HG03520 (cell line): Measurements from ENCODE around the gene SPATA18.
A peak's percentile ranks its signal among the peaks of the same experiment; 100 is the strongest.

Experiments
- ATAC-seq: cut with Tn5 transposase; IDR thresholded peaks from one replicate; pipeline ENCODE4 v1.9.1; 2021; ENCODE audit warnings: mild to moderate bottlenecking, moderate library complexity; ENCODE audit not compliant: unreplicated experiment

Gene SPATA18, protein sequence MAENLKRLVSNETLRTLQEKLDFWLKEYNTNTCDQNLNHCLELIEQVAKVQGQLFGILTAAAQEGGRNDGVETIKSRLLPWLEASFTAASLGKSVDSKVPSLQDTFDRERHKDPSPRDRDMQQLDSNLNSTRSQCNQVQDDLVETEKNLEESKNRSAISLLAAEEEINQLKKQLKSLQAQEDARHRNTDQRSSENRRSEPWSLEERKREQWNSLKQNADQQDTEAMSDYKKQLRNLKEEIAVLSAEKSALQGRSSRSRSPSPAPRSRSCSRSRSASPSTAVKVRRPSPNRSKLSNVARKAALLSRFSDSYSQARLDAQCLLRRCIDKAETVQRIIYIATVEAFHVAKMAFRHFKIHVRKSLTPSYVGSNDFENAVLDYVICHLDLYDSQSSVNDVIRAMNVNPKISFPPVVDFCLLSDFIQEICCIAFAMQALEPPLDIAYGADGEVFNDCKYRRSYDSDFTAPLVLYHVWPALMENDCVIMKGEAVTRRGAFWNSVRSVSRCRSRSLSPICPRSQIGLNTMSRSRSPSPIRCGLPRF

DNA sequence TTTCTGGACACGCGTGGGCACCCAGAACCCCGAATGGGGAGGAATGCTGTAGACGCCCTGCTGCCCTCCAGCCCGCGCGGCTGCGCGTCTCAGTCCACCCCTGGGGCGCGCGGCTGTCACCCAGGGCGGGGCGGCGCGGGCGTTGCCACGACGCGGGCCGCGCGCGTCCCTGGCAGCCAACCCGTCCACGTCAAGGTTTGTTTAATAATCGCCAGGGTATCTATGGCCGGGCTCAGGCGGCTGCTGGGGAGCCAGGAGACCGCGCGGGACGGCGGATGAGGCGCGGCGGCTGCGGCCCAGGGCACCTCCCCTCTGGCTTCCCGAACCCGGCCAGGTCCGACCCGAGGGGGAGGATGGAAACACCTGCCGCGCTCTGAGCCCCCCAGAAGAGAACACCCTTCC, at the start of gene SPATA18:
Gene SPATA18 (plus strand): TSS at position 92 of the 402 bp plus-strand sequence. CDS start 401 bp downstream, outside the sequence.
- peak; percentile 33 for ATAC-seq

DNA sequence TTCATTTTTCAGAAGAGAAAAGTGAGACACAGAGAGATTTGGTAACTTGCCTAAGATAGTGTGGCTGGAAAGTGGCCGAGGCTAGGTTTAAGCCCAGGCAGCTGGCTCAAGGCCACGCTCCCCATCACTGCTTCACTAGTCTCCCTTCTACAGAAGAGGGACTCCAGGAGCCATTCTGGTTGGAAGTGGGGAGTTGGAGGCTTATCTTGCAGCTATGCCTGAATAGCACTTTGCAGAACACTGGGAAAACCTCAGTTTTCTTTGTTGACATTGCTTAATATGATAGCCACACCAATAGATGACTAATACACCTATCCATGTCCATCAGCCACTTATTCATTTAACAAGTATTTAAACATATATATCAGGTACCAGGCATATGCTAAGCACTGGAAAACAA, 49.5 kb upstream of the SPATA18 start:
- no peak for ATAC-seq

DNA sequence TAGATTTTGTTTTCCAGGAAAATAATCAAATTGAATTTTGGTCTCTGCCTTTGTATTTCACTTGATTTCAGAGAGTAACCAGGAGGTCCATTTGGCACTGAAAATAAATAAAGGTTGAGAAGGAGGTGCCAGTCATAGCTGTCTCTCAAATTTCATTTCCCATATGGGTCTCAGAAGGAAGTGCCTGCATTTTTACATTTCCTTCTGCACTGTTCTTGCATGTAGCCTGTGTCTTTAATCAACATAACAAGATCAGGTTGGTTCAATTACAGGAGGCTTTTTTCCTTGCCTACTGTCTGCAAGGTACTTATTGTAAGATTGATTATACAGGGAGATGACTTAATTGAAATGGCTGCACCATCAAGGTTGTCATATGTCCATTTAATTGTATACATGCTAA, 46.7 kb upstream of the SPATA18 start:
- no peak for ATAC-seq

DNA sequence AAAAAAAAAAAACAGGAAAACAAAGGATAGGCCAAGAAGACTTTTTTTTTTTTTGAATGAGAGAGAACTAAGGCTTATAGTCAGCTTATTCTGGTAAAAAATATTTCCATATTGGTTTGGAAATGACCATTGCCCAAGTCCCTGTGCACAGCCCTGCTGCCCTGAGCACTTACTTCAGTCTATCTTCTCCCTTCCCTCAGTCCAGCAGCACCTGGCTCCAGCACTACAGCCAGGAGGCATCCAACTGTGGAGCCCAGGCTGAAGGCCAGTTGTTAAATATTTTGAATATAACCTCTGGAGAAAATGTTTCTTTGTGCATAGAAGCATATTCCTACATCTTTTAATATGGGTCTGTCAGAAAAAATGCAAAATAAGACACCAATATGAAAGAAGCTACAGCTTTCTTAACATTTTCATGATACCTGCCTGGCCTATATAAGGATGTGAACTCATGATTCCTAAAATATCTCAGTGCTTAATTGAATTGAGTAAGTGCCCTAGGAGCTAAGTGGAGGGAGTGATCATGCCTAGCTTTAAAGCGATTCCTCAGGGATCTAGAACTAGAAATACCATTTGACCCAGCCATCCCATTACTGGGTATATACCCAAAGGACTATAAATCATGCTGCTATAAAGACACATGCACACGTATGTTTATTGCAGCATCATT, 45.4 kb upstream of the SPATA18 start:
- ATAC-seq, result no peak

DNA sequence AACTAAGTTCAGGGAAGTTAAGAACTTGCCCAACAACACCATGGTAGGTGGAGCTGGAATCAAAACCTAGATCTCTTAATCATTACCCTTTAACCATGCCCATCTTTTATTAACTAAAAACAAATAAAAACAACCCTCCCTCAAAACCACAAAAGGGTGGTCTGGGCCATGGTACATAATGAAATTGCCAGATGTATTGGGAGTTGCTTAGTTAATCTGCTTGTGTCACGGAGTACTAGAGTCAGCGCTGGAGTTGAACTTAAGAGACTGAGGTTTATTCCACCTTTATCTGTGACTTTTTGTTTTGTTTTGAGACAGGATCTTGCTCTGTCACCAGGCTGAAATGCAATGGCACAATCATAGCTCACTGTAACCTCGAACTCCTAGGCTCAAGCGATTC, 44.2 kb upstream of the SPATA18 start:
- ATAC-seq, result no peak

DNA sequence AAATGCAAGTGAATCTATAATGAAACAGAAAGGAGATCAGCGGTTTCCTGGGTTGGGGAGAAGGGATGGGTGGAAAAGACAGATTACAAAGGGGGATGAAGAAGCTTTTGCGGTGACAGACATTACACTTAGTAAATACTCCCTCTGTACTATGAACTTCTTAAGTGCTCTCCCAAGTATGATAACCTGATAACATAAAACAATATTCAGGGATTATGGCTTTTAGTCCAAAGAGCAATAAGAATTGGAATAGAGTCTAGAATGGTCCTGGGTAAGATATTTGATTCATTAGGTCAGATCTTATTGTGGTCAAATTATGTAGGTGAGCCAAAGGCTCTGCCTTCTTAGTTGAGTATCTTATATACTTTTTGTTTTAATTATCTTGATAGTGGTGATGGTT, 40.1 kb upstream of the SPATA18 start:
- no peak for ATAC-seq

DNA sequence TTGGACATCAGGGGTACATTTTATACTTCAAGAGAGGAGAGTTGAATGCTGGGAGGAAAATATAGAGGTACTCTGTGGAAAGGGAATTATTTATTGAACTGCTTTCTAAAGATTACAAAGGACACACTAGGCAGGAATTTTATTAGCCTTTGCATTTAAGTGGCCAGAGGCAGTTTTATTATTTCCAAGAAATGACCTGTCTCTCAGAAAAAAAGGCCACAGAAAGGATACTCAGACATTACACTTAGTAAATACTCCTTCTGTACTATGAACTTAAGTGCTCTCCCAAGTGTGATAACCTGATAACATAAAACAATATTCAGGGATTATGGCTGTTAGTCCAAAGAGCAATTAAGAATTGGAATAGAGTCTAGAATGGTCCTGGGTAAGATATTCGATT, 38.5 kb upstream of the SPATA18 start:
- ATAC-seq, result no peak

DNA sequence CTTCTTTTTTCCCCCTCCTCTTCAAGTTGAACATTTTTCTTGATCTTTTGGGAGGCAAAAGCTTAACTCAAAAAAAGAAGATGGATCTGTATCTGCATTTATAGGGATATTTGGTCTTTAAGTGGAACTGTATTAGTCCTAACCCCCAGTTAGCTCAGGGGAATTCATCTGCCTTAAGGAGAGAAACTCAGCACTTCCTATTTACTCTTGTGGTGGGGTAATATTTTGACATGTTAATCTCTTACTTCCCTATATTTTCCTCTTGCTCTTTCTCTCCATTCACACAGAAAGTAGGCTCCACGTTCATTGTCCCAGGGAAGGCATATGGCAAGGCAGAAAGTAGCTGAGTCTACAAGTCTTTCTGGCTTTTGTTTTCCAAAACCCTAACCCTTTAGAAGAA, 36.2 kb upstream of the SPATA18 start:
- ATAC-seq, result no peak

DNA sequence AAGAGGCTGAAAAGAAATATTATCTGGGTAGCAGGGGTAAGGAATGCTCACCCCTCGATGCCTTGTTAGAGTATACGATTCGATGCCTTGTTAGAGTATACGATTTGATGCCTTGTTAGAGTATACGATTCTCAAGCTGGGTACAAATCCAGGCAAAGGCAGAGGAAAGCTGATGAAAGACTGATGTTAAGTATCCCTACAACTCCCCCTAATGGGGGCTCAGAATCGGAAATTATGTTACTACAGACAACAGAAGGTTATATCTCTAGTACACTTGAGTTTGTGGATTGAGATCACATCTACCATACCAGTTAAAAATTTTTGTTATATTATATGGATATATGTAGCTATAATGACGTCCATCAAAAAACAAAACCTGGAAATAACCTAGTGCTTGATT, 35.7 kb upstream of the SPATA18 start:
- ATAC-seq, result no peak

DNA sequence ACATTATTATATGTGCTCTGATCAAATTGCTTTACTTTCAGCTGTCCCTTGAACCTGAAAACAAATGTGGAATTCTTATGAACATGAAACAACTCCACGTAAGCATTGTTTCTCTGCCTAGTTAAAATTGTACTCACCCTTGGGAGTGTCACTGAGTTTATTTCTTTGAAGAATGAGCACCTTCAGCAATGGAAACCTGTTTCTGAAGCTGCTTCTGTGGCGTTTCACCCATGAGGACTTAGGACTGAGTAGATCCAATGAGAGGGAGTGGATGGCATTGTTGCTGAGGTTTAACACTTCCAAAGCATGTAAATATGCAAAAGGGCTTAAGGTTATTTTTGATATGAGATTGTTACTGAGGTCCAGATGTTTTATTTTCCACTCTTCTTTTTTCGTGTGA, 34.1 kb upstream of the SPATA18 start:
- ATAC-seq, result no peak

DNA sequence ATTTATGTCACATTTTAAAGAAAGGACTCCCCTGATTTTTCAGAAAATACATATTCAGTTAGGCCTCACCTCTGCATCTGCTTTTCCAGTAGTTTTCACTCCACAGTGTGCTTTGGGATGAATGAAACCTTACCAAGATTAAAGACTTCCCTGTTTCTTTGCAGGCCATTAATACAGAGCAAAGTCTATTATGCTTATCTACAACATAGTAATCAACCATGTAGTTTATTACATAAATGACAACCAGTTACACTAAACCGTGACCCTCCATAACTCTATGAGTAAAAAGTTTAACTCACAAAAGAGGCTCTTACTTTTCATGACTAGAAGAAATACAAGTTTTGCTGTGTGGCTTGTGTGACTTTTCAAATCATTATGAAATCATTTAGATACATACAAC, 33.3 kb upstream of the SPATA18 start:
- no peak for ATAC-seq

DNA sequence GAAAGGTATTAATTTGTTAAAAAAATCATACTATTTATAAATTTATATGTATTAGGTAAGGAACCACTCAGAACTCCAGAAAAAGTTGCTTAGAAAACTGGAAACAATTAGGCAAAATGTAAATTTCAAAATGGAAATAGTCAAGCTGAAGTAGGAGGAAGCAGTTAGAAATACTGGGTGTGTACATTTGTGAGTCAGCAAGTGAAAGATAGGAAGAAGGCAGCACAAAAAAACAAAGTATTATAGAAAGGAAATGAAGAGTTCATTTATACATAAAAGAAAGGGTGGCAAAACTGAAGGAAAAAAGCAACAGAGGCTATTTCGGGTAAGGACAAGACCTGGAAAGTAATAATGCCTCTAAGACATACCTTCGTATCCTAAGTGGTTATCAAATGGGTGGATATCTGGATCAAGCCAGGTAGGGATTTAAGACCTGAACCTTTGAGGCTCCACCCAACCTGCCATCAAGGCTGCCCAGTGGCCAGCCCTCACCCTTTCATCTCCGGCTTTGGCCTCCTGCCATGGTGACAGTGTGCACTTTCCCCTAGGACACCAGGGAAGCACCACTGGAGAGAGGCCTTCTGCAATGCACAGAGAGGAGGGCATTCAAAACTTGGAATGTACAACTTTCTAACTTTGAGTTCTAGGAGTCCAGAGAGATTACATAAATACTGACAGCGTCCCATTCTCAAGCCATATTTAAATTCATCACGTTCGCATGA, 31.0 kb upstream of the SPATA18 start, which contains the start of gene LRRC66:
Gene LRRC66 (minus strand): TSS at position 428 of the 722 bp plus-strand sequence. CDS start 2,750 bp downstream, outside the sequence.
- no peak for ATAC-seq

DNA sequence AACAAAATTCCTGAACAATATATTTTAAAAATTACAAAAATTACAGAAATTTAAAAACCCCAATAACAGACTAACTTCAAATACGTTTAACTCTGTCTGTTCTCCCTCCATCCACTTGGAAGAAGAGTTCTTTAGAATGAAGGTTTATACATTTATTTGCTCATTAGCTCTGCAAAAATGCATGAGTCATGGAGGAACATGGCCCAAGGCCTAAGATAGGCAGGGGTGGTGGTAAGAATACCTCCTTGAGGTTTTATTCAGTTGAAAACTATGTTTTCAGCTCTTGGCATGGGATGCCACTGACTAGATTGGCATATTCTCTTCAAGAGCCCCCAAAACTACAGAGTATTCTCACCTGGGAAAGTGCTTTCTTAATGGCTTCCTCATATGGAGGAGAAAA, 22.1 kb upstream of the SPATA18 start:
- ATAC-seq, result no peak

DNA sequence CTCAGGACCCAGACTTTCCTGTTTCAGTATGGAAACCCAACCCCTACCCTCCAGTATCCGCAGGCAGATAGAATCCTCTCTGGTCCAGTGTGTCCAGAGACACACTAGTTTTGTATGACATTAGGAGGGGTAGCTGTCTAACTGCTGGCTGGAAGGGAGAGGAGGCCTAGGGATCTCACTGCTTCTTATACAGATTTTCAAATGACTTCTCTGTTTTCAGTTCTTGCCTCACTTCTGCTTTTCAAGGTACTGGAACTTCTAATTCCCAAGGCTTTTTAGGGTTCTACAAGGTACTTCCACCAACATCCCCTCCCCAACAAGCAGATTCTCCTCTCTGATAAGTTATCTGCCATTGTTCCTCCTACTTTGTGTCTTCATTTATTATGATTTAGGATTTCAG, 19.1 kb upstream of the SPATA18 start:
- ATAC-seq, result no peak

DNA sequence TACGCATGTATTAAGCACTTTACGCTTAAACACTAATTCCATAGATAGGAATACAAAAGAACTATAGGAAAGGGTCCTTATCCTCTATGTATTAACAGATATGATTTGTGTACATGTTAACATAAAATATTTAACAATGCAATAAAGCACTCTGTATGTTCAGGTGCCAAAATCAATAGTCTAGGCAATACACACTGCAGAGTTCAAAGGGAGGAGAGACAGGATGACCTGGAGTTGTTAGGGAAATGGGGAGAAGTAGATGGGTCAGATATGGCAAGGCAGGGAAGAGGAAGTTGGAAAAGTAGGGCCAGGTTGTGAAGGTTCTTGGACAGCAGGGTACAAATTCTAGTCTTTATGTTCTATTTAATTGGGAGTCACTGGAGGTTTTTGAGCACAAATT, 15.9 kb upstream of the SPATA18 start:
- ATAC-seq, result no peak

DNA sequence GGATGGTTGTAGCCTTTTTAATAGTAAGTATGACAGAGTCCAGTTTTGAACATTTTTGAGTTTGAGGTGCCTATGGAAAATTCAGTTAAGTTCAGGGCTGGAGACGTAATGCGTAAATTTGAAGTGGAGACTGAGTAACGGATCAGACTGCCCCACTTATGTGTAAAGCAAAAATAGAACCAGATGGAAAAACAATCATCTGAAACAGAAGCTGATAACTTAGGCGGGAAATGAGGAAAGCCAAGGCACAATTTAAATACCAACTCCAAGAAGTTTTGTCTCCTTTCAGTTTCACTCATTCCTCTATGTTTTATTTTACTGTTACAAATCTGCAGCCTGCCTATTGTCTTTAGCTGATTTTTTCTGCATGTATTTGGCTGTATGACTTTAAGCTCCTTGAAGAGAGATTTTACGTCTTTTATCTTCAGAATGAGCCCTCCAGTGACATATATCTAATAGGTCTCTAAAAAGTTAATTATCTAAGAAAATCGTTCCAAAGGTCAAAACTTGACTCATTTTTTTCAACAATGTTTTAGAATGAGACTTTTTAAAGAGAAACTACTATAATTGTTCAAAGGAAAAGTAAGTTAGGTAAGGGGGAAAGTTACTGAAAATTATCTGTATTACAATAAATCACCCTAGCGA, 14.1 kb upstream of the SPATA18 start:
- ATAC-seq, result no peak

DNA sequence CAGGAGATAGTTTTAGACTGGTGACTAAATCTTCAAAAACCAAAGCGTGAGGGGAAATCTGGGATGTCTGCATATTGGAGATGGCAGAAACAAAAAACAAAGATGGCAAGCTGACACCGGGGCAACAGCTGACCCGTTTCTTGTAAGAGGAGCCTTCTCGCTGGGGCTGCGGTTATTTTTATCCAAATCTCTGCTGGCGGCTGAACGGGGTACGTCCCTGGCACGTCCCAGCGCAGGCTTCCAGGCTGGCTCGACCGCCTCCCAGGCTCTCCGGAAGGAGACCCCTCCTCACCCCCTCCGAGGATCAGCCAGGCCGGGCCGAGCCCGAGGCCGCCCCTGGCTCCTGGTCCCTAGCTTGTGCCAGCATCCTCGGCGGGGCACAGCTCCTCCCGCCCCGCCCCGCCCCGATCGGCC, 13.4 kb upstream of the SPATA18 start:
- ATAC-seq, result peak; percentile 52

DNA sequence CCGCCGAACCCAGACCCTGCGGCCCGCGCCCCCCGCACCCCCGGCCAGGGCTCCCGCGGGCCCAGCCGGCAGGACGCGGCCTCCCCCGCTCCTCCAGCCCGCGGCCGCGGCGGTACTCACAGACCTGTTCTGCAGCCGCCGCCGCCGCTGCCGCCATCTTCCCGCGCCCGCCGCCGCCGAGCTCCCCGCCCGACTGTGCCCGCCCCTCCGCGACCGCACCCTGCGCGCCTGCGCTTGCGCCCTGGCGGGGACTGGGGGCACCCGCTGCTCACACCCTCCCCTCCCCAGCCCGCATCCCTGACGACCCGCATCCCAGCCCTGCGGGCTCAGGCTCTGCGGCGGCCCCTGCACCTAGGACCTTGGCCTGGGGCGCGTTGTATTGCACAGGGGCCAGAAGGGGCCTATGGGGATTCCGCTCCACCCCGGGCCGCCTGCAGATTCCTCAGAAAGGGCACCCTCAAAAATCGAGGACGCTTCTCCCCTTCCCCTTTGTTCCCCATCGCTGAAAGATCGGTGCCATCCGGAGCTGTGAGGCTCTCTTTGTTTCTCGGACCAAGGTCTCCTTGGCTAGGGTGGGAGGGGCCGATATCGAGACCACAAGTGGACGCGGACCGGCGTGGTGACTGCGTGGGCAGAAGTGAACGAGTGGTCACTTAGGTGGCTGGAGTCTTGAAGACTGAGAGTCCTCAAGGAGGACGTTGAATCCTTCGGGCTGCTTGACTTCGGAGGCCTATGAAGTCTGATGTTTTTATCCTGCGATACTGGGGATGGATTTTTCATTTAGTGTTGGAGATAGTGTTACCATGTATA, 12.8 kb upstream of the SPATA18 start, which contains the start of gene SGCB:
Gene SGCB (minus strand): TSS at position 197 of the 810 bp plus-strand sequence. CDS start 40 bp downstream, at position 157.
- peak; percentile 91 for ATAC-seq

DNA sequence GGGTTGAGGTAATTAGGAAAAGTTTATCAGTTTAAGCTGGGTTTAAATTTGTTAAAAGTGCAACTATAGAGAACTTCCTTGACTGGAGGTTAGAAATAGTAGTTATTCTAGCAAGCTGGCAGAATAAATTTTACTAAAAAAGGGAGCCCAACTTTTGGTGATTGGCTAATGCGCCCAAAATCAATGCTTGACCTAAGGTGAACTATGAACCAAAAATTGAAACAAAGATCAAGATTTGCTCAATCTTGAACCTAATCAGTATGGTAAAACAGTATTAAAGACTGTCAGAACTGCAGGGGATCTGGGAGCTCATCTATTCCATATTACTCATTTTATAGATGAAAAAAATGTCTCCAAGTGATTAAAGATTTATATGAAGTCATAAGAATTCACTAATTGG, 6.1 kb upstream of the SPATA18 start:
- no peak for ATAC-seq

DNA sequence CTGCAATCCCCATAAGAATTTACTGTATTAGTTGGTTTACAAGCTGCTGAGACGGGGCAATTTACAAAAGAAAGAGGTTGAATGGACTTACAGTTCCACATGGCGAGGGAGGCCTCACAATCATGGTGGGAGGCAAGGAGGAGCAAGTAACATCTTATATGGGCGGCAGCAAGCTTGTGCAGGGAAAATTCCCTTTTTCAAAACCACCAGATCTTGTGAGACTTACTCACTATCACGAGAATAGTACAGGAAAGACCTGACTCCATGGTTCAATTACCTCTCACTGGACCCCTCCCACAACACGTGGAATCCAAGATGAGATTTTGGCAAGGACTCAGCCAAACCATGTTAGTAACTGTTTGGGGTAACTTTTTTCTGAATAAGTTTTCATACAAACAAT, 1.8 kb upstream of the SPATA18 start:
- no peak for ATAC-seq
